K562 (cell line): ENCODE measurements around the gene CD276. TPM values are rescaled to one million over a fixed set of nuclear protein-coding genes. Genes with fewer than 3 reads are reported as not detected.

Experiments used
- ATAC-seq: fragments of 200-7000 bp; cut with Tn5 transposase; 3 replicates; pipeline ENCODE4 v1.9.1; 2020; ENCODE audit warnings: moderate library complexity
- BruUV-seq: library from RNA; stranded (reverse); fragments of 400-500 nt; replicated peaks from 2 replicates; lab custom pipeline; 2021; lab: Mats Ljungman, UMichigan
- CTCF ChIA-PET: fragments of 300-600 bp; formaldehyde crosslinking; extraction: SDS; loops from one replicate; lab custom pipeline; 2021; ENCODE audit warnings: low intra/inter-chr PET ratio; lab: Yijun Ruan, JAX
- POLR2A ChIA-PET: fragments of 300-600, 350-650 bp; sonication (Branson Sonifier 250); formaldehyde crosslinking; extraction: SDS; loops from one replicate; lab custom pipeline; 2021; ENCODE audit warnings: antibody characterized with exemption, inconsistent platforms; lab: Yijun Ruan, JAX
- DNase-seq, 4 experiments: peaks; one replicate each; pipeline versions ENCODE4 v3.0.0 to v3.0.0-alpha.2; 2011 to 2018; ENCODE audit warnings: low spot score in 3 of 4, mixed read lengths in 3 of 4; ENCODE audit errors: extremely low read depth in 1 of 4
- FAIRE-seq: peaks from 2 replicates; lab custom pipeline; 2011; peaks lifted over from hg19 to GRCh38; lab: Jason Lieb, UNC
- H2AFZ ChIP-seq: 2 replicates; pipeline ENCODE4 v1.6.0; 2011; ENCODE audit warnings: low read depth, low read length, control low read depth, inconsistent platforms
- H3K27ac ChIP-seq: fragments of 200-600 bp; 3 replicates; pipeline ENCODE4 v1.8.0; 2011; ENCODE audit warnings: low read depth, mild to moderate bottlenecking, control low read depth, inconsistent platforms, low read length, moderate library complexity, mixed read lengths; ENCODE audit errors: extremely low read depth
- H3K27me3 ChIP-seq, 2 experiments: fragments of 300-600 bp in 1 of 2; 2 replicates in 1 of 2; 3 replicates in 1 of 2; pipeline versions ENCODE4 v1.6.0 to v1.8.0; 2011; ENCODE audit warnings: inconsistent platforms in 2 of 2, low read length in 2 of 2, mild to moderate bottlenecking in 1 of 2, mixed read lengths in 1 of 2, moderate library complexity in 1 of 2; ENCODE audit not compliant: control insufficient read depth in 2 of 2, insufficient read depth in 2 of 2
- H3K36me3 ChIP-seq: fragments of 300-600 bp; 3 replicates; pipeline ENCODE4 v1.8.0; 2011; ENCODE audit warnings: mild to moderate bottlenecking, low read length, inconsistent platforms; ENCODE audit not compliant: control insufficient read depth, insufficient read depth
- H3K4me1 ChIP-seq, 2 experiments: fragments of 200-600 bp in 1 of 2; replicated peaks in 1 of 2; 2 replicates in 1 of 2; 3 replicates in 1 of 2; pipeline versions ENCODE4 v1.5.1 to v1.8.0; 2011; ENCODE audit warnings: inconsistent platforms in 2 of 2, low read length in 2 of 2, mild to moderate bottlenecking in 1 of 2, mixed read lengths in 1 of 2, moderate library complexity in 1 of 2; ENCODE audit not compliant: control insufficient read depth in 2 of 2, insufficient read depth in 2 of 2
- H3K4me2 ChIP-seq: 2 replicates; pipeline ENCODE4 v1.6.1; 2011; ENCODE audit warnings: low read length, control low read depth, inconsistent platforms, mixed read lengths; ENCODE audit not compliant: insufficient read depth
- H3K4me3 ChIP-seq: fragments of 200-600 bp; sonication (generic), shearing (Covaris generic); 2 replicates; pipeline ENCODE4 v1.5.1; 2016; ENCODE audit warnings: control low read depth, inconsistent platforms
- H3K79me2 ChIP-seq: fragments of 200-600 bp; 3 replicates; pipeline ENCODE4 v1.8.0; 2011; ENCODE audit warnings: low read length, inconsistent platforms; ENCODE audit not compliant: control insufficient read depth, insufficient read depth
- H3K9ac ChIP-seq, 2 experiments: 2 replicates each; pipeline versions ENCODE4 v1.6.0 to v1.6.1; 2011; ENCODE audit warnings: low read depth in 2 of 2, low read length in 2 of 2, control low read depth in 1 of 2, inconsistent platforms in 1 of 2, mild to moderate bottlenecking in 1 of 2, mixed read lengths in 1 of 2; ENCODE audit not compliant: insufficient read depth in 1 of 2
- H3K9me1 ChIP-seq: one replicate; pipeline ENCODE4 v1.6.0; 2011; ENCODE audit warnings: inconsistent platforms, mild to moderate bottlenecking, low read length, moderate library complexity; ENCODE audit not compliant: control insufficient read depth, insufficient read depth
- H3K9me3 ChIP-seq: replicated peaks from 2 replicates; pipeline ENCODE4 v1.5.1; 2011; ENCODE audit warnings: low read depth, low read length, inconsistent platforms; ENCODE audit not compliant: control insufficient read depth, insufficient read depth
- H4K20me1 ChIP-seq: replicated peaks from 2 replicates; pipeline ENCODE4 v1.6.1; 2011; ENCODE audit warnings: low read length, inconsistent platforms, mixed read lengths; ENCODE audit not compliant: control insufficient read depth, insufficient read depth
- FOXJ3 ChIP-seq: sonication (generic); formaldehyde crosslinking; IDR thresholded peaks from 2 replicates; pipeline ENCODE4 v1.4.0; 2020; ENCODE audit warnings: mild to moderate bottlenecking, missing genetic modification reagents
- MCM7 ChIP-seq, 2 experiments: fragments of 450-650 bp; IDR thresholded peaks; 2 replicates each; pipeline ENCODE4 v1.6.1; 2016 to 2018
- PHB ChIP-seq: fragments of 250-450 bp; sonication (Bioruptor Pico); IDR thresholded peaks from 2 replicates; pipeline ENCODE4 v1.5.0; 2021
- PPARD ChIP-seq: fragments of 250-450 bp; sonication (Bioruptor Pico); IDR thresholded peaks from 2 replicates; pipeline ENCODE4 v1.8.0; 2022; ENCODE audit warnings: inconsistent platforms, mild to moderate bottlenecking, moderate library complexity
- ZNF224 ChIP-seq: sonication (generic); formaldehyde crosslinking; IDR thresholded peaks from 2 replicates; pipeline ENCODE4 v1.8.0; 2022; ENCODE audit warnings: mild to moderate bottlenecking, missing genetic modification reagents
- WGBS: fragments of 100-300 bp; shearing (Covaris generic); methylation state at CpG from one replicate; pipeline ENCODE4 v1.1.6; 2016; ENCODE audit warnings: low coverage, mixed read lengths; ENCODE audit not compliant: insufficient coverage; ENCODE audit errors: missing lambda C conversion rate; 5-methylcytosine and 5-hydroxymethylcytosine counted together
- in situ Hi-C: fragments of 300-500 bp; cut with MboI; formaldehyde crosslinking; loops from 4 replicates; pipeline ENCODE4 v1.15.0; 2018; ENCODE audit warnings: inconsistent platforms, mixed read lengths
- intact Hi-C: fragments of 100-400 bp; cut with micrococcal nuclease; formaldehyde crosslinking; loops from 2 replicates; pipeline ENCODE4 v1.14.2; 2022
- polyA plus RNA-seq, 8 experiments: library from polyadenylated mRNA; depleted of rRNA in 4 of 8; stranded (reverse) in 5 of 8; unstranded in 3 of 8; fragments of >200 nt; fragmentation: Nextera tagmentation in 2 of 8; fragmentation: Illumina TruSeq in 1 of 8; extraction: Ambion mirVana in 2 of 8; extraction: Trizol in 1 of 8; gene quantifications; 2 replicates each; pipeline versions ENCODE4 v1.2.1 to v1.2.3, GENCODE V29; 2011 to 2014; ENCODE audit warnings: inconsistent platforms in 1 of 8, missing spikeins in 1 of 8
- total RNA-seq, 7 experiments: library from RNA; depleted of rRNA in 6 of 7; stranded (reverse); fragments of >200 nt in 6 of 7; fragmentation: Illumina TruSeq in 2 of 7; extraction: Trizol in 2 of 7; gene quantifications; 2 replicates each; pipeline versions ENCODE4 v1.2.1 to v1.2.3, GENCODE V29; 2011 to 2021; ENCODE audit warnings: low replicate concordance in 1 of 7
- TF ChIP-seq, protein P1 (sequence below): fragments of 250-450 bp; sonication (Bioruptor Pico); IDR thresholded peaks from 2 replicates; pipeline ENCODE4 v1.4.0; 2020; ENCODE audit warnings: mild to moderate bottlenecking, moderate library complexity

Gene CD276
- total and polyA plus RNA-seq, 9 of the 15 experiments (the other 6 are each of a cell fraction or from before 2014, with no cell fraction given) = 0.11 to 3.6 (median 2.3) TPM

GRCh38 chr15:73658645-73659044 is 25.5 kb upstream of the CD276 start:
- POLR2A ChIA-PET = no interaction called here
- CTCF ChIA-PET = no interaction called here
- WGBS = 0% methylated on average over 1 of the region's 1 CpG

More at GRCh38 chr15:73658645-73659044, 25.5 kb upstream of the CD276 start:
- BruUV-seq = no TSS peak
- no peaks in the 10 kb centered on the region for H4K20me1 ChIP-seq
- intact Hi-C loops = no loop called here
- no peaks in the 10 kb centered on the region; the same call in 1 of the 2 replicates for H3K9me3 ChIP-seq
- DNase-seq = no peak
- no peak overlapping the region for H3K27ac ChIP-seq
- no peaks in the 10 kb centered on the region for H3K79me2 ChIP-seq
- H3K4me3 ChIP-seq = no peak overlapping the region
- H3K27me3 ChIP-seq = peaks cover 2 to 6% of the 10 kb centered on the region in 2 experiments; a peak in 3 of 5 replicates
- H3K4me1 ChIP-seq = no peaks in the 10 kb centered on the region
- TF ChIP-seq PPARD (no peak), MCM7 (IDR thresholded peaks at IDR 0.05) (no peak), PHB (no peak), ZNF224 (no peak), FOXJ3 (CRISPR knock-in tag) (no peak)
- TF ChIP-seq, protein P1, sequence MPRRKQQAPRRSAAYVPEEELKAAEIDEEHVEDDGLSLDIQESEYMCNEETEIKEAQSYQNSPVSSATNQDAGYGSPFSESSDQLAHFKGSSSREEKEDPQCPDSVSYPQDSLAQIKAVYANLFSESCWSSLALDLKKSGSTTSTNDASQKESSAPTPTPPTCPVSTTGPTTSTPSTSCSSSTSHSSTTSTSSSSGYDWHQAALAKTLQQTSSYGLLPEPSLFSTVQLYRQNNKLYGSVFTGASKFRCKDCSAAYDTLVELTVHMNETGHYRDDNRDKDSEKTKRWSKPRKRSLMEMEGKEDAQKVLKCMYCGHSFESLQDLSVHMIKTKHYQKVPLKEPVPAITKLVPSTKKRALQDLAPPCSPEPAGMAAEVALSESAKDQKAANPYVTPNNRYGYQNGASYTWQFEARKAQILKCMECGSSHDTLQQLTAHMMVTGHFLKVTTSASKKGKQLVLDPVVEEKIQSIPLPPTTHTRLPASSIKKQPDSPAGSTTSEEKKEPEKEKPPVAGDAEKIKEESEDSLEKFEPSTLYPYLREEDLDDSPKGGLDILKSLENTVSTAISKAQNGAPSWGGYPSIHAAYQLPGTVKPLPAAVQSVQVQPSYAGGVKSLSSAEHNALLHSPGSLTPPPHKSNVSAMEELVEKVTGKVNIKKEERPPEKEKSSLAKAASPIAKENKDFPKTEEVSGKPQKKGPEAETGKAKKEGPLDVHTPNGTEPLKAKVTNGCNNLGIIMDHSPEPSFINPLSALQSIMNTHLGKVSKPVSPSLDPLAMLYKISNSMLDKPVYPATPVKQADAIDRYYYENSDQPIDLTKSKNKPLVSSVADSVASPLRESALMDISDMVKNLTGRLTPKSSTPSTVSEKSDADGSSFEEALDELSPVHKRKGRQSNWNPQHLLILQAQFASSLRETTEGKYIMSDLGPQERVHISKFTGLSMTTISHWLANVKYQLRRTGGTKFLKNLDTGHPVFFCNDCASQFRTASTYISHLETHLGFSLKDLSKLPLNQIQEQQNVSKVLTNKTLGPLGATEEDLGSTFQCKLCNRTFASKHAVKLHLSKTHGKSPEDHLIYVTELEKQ (CRISPR knock-in tag) = no peak
- TF ChIP-seq, all 486 proteins: peak for 0
- ATAC-seq = no peak
- no peak for FAIRE-seq
- Histone ChIP-seq H3K36me3 (no peaks in the 10 kb centered on the region), H3K9ac (no peak overlapping the region), H2AFZ (no peak overlapping the region), H3K4me2 (no peak overlapping the region), H3K9me1 (no peaks in the 10 kb centered on the region)
- in situ Hi-C loops = no loop called here
